Mesothelial cell of epicardium (in vitro differentiated cells): ENCODE measurements around the gene IGSF5. TPM values are rescaled to one million over a fixed set of nuclear protein-coding genes. Genes with fewer than 3 reads are reported as not detected.
"Not testable (repeated sequence)": the region's sequence is repeated elsewhere in the genome, so short reads cannot be mapped to it uniquely, and the experiment has no call there.

ENCODE experiments used
- DNase-seq, 2 experiments: peaks; one replicate each; pipeline ENCODE4 v3.0.0; 2021; ENCODE audit warnings: low spot score in 2 of 2; ENCODE audit not compliant: unreplicated experiment in 2 of 2
- H3K27ac Mint-ChIP-seq: 2 replicates; pipeline ENCODE4 v1.8.0; 2021; ENCODE audit warnings: mixed read lengths
- H3K27me3 Mint-ChIP-seq: 2 replicates; pipeline ENCODE4 v1.8.0; 2021; ENCODE audit warnings: low read depth, mixed read lengths
- H3K36me3 Mint-ChIP-seq: 2 replicates; pipeline ENCODE4 v1.8.0; 2021; ENCODE audit warnings: mixed read lengths
- H3K4me1 Mint-ChIP-seq: 2 replicates; pipeline ENCODE4 v1.8.0; 2021; ENCODE audit warnings: mixed read lengths
- H3K4me3 Mint-ChIP-seq: 2 replicates; pipeline ENCODE4 v1.8.0; 2021; ENCODE audit warnings: mild to moderate bottlenecking, moderate library complexity, mixed read lengths
- H3K9me3 Mint-ChIP-seq: 2 replicates; pipeline ENCODE4 v1.8.0; 2021; ENCODE audit warnings: mixed read lengths
- total RNA-seq: library from RNA; stranded (reverse); gene quantifications from 3 replicates; pipeline ENCODE4 v1.2.1, GENCODE V29; 2021
- TF ChIP-seq, protein P1 (sequence below): fragments of 200-600 bp; sonication (generic); IDR thresholded peaks from one replicate; pipeline ENCODE4 v1.5.0; 2021; ENCODE audit warnings: antibody characterized with exemption; ENCODE audit not compliant: unreplicated experiment

The IGSF5 gene
- 2.2 to 2.5 TPM (median 2.2 TPM) in 3 replicates for total RNA-seq

DNA sequence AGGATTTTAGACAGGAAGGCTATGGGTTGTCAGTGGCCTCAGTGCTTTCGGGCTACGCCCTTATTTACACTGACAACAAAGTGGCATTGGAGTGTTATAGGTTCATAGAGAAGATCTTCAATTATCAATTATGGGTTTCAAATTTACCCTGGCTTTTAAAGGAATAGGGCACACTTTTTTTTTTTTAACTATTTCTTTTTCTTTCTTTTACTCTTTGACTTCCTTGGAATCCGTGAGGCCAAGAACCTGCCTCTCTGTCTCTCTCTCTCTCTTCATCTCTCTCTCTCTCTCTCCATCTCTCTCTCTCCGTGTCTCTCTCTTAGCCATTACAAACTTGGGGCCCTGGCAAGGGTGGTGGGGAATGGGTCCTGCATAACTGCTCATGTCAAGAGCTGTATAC, at the start of gene IGSF5:
Gene IGSF5 (plus strand): TSS at position 301 of the 400 bp plus-strand sequence. CDS start 327 bp downstream, outside the sequence.
- Mint-ChIP-seq H3K27ac (peak within 1 kb of the TSS; percentile 81), H3K4me1 (peaks cover 56% of the 10 kb centered on the region)
- H3K4me3 Mint-ChIP-seq, H3K27me3 Mint-ChIP-seq, H3K9me3 Mint-ChIP-seq, H3K36me3 Mint-ChIP-seq, DNase-seq: not testable (repeated sequence)

DNA sequence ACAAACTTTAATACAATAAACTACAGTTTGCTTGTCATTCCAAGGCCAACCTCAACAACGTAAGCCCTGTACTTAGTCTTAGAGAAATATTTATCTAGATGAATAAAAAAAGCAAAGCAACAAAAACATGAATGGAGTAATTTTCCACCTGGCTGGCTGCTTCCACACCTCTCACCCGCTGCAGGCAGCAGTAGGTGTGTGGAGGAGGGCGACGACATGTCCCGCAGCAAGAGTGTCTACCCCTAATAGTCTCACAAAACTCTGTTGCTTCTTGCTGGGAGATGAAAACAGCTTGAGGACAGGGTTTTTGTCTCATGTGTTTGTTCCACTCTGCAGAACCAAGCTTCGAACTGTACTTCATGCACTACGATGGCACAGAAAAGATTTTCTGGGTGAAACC, 48.8 kb upstream of the IGSF5 start:
- H3K36me3 Mint-ChIP-seq: no peaks in the 10 kb centered on the region
- H3K4me1 Mint-ChIP-seq: peaks cover 11% of the 10 kb centered on the region
- TF ChIP-seq, protein P1, sequence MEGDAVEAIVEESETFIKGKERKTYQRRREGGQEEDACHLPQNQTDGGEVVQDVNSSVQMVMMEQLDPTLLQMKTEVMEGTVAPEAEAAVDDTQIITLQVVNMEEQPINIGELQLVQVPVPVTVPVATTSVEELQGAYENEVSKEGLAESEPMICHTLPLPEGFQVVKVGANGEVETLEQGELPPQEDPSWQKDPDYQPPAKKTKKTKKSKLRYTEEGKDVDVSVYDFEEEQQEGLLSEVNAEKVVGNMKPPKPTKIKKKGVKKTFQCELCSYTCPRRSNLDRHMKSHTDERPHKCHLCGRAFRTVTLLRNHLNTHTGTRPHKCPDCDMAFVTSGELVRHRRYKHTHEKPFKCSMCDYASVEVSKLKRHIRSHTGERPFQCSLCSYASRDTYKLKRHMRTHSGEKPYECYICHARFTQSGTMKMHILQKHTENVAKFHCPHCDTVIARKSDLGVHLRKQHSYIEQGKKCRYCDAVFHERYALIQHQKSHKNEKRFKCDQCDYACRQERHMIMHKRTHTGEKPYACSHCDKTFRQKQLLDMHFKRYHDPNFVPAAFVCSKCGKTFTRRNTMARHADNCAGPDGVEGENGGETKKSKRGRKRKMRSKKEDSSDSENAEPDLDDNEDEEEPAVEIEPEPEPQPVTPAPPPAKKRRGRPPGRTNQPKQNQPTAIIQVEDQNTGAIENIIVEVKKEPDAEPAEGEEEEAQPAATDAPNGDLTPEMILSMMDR: no peak
- peaks cover 6% of the 10 kb centered on the region for H3K9me3 Mint-ChIP-seq
- H3K4me3 Mint-ChIP-seq: no peak overlapping the region
- H3K27me3 Mint-ChIP-seq: no peaks in the 10 kb centered on the region
- no peak overlapping the region for H3K27ac Mint-ChIP-seq
- no peak for DNase-seq

DNA sequence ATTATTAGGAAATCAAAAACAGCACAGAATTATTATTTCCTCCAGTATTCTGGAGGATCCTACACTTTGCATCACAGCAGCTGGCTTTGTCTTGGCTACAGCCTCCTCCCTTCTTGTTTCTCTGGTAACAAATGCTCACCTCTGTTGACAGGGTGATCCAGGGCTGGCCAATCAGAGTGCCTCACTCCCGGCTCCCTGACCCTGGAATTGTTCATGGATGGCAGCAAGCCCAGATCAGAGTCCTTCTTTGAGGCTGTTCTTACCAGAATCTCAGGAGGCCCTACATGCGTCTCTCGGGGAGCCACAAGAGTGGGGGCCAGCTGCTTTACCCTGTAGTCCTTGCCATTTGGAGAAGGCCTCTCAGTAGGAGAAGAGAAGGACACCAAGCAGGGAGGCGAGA, 48.4 kb upstream of the IGSF5 start:
- no peak for DNase-seq
- Mint-ChIP-seq H3K4me3 (no peak overlapping the region), H3K27me3 (no peaks in the 10 kb centered on the region), H3K36me3 (no peaks in the 10 kb centered on the region), H3K4me1 (peaks cover 11% of the 10 kb centered on the region), H3K27ac (no peak overlapping the region), H3K9me3 (peaks cover 6% of the 10 kb centered on the region)
- TF ChIP-seq, protein P1: no peak

DNA sequence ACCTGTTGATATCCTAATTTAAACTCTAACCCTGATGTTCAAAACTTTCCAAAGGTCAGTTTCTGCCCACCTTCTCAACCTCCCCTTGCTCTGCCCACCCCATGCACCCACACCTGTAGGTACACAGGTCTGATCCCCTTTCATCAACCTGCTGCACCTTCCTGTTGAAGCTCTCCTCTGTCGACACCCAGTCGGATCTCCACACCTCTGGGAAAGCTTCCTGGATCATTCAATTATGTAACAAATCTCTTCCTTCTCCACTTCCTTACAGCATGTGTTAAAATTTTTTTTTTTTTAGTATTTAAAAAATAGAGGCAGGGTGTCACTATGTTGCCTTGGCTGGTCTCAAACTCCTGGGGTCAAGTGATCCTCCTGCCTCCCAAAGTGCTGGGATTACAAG, 44.7 kb upstream of the IGSF5 start:
- no peak overlapping the region for H3K27ac Mint-ChIP-seq
- H3K4me1 Mint-ChIP-seq: peaks cover 8% of the 10 kb centered on the region
- TF ChIP-seq, protein P1: no peak
- DNase-seq: no peak
- H3K27me3 Mint-ChIP-seq: no peaks in the 10 kb centered on the region
- H3K9me3 Mint-ChIP-seq: peaks cover 8% of the 10 kb centered on the region
- peaks cover 4% of the 10 kb centered on the region for H3K36me3 Mint-ChIP-seq
- H3K4me3 Mint-ChIP-seq: no peak overlapping the region

DNA sequence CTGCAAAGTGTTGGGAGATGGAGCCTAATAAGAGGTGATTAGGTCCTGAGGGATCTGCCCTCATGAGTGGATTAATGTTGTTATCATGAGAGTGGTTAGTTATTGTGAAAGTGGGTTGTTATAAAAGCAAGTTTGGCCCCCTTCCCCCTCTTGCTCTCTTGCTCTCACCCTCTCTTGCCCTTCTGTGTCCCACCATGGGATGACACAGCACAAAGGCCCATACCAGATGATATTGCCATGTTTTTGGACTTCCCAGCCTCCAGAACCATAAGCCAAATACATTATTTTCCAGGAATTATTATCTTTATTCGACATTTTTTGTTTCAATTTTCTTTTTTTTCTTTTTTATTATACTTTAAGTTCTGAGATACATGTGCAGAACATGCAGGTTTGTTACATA, 41.4 kb upstream of the IGSF5 start:
- Mint-ChIP-seq H3K27ac (no peak overlapping the region), H3K4me1 (peaks cover 3% of the 10 kb centered on the region), H3K36me3 (peaks cover 8% of the 10 kb centered on the region), H3K4me3 (no peak overlapping the region), H3K27me3 (no peaks in the 10 kb centered on the region), H3K9me3 (peaks cover 14% of the 10 kb centered on the region)
- no peak for DNase-seq
- TF ChIP-seq, protein P1: no peak

DNA sequence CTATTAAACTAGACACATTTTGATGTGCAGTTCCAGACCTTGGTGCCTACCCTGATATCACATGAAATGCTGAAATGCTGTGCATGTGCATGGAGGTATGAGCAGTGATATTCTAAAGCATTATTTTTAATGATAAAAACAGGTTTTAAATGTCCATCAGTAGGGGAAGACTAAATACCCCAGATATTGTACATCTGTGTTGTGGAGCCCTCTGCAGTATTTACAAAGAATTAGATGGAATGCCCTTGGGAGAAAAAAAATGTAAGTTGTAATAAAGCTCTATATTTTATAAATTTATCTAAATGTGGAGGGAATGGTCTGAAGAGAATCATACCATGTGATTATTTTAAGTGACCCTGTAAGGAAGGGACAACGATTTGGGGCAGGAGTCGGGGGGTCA, 39.1 kb upstream of the IGSF5 start:
- peaks cover 14% of the 10 kb centered on the region for H3K9me3 Mint-ChIP-seq
- no peak for DNase-seq
- TF ChIP-seq, protein P1: no peak
- H3K36me3 Mint-ChIP-seq: peaks cover 8% of the 10 kb centered on the region
- no peaks in the 10 kb centered on the region for H3K27me3 Mint-ChIP-seq
- no peak overlapping the region for H3K27ac Mint-ChIP-seq
- peaks cover 3% of the 10 kb centered on the region for H3K4me1 Mint-ChIP-seq
- no peak overlapping the region for H3K4me3 Mint-ChIP-seq
